Loucy (cell line): Measurements from ENCODE around the gene KLC4.

Experiments used
- EZH2phosphoT487 ChIP-seq: fragments of 200-600 bp; IDR thresholded peaks from 2 replicates; pipeline ENCODE4 v1.6.1; 2018; ENCODE audit warnings: antibody characterized with exemption, mild to moderate bottlenecking, moderate library complexity, borderline replicate concordance
- TF ChIP-seq, protein P1 (sequence below): fragments of 200-600 bp; sonication (generic); conservative IDR thresholded peaks from 2 replicates; pipeline ENCODE4 v1.5.1; 2014; ENCODE audit warnings: mild to moderate bottlenecking, antibody characterized with exemption, low read length

DNA sequence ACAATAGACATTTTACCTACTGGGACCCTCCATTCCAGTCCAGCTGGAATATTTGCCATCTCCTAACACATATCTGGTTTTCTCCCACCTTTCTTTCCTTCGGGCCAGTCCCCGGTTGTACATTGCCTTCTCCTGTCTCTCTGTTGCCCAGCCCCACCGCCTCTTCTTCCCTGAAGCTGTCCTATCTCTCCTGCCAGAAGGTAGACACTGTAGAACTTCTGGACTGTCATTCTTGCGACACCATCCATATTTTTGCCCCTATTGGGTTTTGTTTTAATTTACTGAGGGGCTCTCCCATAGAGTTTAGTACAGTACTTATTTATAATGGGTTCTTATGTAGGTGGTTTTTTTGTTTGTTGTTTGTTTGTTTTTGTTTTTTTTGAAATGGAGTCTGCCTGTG, 21.6 kb downstream of the KLC4 start:
- TF ChIP-seq, protein P1, sequence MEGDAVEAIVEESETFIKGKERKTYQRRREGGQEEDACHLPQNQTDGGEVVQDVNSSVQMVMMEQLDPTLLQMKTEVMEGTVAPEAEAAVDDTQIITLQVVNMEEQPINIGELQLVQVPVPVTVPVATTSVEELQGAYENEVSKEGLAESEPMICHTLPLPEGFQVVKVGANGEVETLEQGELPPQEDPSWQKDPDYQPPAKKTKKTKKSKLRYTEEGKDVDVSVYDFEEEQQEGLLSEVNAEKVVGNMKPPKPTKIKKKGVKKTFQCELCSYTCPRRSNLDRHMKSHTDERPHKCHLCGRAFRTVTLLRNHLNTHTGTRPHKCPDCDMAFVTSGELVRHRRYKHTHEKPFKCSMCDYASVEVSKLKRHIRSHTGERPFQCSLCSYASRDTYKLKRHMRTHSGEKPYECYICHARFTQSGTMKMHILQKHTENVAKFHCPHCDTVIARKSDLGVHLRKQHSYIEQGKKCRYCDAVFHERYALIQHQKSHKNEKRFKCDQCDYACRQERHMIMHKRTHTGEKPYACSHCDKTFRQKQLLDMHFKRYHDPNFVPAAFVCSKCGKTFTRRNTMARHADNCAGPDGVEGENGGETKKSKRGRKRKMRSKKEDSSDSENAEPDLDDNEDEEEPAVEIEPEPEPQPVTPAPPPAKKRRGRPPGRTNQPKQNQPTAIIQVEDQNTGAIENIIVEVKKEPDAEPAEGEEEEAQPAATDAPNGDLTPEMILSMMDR: no peak
- no peak for TF ChIP-seq EZH2phosphoT487
